DMS153 treated with DMSO at 0.1 percent for 48 hours (cell line): Measurements from ENCODE around the gene FAM171A1.
"Not testable (repeated sequence)": the region's sequence is repeated elsewhere in the genome, so short reads cannot be mapped to it uniquely, and the experiment has no call there.

ENCODE experiments used
- DNase-seq: peaks from one replicate; lab custom pipeline; 2025; ENCODE audit not compliant: unreplicated experiment; lab: John Stamatoyannopoulos, UW

The FAM171A1 gene

DNA sequence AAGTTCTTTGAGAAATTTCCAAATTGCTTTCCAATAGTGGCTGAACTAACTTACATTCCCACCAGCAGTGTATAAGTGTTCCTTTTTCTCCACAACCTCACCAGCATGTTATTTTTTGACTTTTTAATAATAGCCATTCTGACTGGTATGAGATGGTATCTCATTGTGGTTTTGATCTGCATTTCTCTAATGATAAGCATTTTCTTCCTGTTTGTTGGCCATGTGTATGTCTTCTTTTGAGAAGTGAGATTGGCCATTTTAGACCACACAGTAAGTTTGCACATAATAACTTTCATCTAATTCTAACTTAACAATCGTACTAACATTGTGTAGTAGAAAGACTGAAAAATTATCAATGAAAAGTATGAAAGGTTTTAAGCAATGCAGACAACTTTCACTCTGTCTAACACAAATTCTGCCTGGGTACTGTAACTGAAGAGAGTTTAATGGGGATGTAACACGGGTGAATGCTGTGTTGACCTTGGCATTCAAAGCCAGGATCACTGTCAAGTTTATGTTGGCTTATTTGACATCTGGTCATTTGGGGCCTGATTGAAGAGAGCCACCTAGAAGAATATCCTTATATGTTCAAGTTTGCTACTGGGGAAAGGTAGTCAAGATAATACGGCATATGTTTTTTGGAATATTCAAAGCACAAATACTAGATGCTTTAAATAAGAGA is 50.4 kb downstream of the FAM171A1 start:
- DNase-seq, result no peak

GRCh38 chr10:15320118-15320517 is 51.0 kb downstream of the FAM171A1 start:
- no peak for DNase-seq

DNA sequence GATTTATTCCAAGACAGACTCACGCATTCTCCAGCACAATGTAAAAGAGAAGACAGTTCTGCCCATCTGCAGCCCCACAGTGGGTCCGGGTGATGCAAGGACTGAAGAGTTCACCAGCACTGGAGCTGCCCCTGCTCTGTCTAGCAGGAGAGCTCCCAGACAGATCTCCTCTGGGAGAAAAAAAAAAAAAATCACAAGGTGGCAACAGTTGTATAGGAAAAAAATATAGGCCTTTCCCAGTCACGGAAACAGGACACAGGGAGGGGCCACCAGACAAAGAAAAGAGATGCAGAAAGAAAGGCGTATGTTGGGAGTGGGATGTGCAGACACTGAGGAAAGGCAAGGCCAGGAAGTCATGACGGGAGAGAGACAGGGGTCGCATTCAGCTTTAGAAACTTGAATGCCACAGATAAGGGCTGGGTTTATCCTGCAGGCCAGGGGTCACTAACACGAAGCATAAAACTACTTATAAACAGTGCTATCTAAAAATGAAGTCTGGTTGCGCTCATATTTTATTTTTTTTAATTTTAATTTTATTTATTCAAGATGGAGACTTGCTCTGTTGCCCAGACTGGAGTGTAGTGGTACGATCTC is 54.1 kb downstream of the FAM171A1 start:
- no peak for DNase-seq

- DNase-seq, result no peak
Observed at GRCh38 chr10:15316145-15316544, 54.9 kb downstream of the FAM171A1 start.

GRCh38 chr10:15315286-15315685 is 55.8 kb downstream of the FAM171A1 start:
- no peak for DNase-seq

DNA sequence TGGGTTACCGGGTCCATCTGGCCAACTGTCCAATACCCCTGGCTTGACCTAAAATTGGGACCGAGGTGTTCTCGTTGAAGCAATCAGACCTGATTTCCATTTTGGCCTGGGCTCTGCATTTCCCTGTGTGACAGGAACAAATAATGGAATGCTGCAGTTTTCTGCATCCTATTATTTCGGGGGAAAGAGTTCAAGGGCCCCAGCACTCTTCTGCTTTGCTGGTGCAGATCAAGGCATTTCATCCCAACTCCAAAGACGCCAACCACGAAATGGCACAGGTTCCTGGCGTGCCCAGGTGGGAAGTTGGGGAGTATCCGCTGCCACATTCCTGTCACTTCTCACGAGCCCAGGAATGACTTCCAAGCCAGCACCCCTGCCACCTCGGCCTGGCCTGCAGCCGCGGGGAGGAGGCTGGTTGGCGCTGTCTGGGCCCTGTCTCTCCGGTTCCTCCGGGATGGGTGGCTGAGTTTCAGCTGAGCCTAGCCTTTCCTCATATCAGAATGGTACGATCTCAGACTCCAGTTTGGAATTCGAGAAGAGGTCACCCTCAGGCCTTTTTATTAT is 56.5 kb downstream of the FAM171A1 start:
- DNase-seq, result no peak

GRCh38 chr10:15313843-15314242 is 57.2 kb downstream of the FAM171A1 start:
- no peak for DNase-seq

DNA sequence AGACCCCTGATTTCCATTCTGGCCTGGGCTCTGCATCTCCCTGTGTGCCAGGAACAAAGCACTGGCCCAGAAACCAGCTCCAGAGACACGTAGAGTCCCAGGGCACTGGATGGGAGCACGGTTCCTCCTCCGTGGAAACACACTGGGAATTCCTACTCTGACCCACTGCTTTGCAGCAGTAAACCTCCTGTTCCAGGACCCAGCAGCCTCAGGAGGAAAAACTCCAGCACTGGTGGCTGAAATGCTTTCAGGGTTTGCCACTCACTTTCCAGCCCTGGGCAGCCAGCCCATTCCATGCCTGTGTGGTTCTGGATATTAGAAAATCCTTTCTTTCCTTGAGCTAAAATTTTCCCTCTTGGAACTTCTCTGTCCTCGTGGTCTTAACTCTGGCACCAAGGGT is 58.0 kb downstream of the FAM171A1 start:
- no peak for DNase-seq

DNA sequence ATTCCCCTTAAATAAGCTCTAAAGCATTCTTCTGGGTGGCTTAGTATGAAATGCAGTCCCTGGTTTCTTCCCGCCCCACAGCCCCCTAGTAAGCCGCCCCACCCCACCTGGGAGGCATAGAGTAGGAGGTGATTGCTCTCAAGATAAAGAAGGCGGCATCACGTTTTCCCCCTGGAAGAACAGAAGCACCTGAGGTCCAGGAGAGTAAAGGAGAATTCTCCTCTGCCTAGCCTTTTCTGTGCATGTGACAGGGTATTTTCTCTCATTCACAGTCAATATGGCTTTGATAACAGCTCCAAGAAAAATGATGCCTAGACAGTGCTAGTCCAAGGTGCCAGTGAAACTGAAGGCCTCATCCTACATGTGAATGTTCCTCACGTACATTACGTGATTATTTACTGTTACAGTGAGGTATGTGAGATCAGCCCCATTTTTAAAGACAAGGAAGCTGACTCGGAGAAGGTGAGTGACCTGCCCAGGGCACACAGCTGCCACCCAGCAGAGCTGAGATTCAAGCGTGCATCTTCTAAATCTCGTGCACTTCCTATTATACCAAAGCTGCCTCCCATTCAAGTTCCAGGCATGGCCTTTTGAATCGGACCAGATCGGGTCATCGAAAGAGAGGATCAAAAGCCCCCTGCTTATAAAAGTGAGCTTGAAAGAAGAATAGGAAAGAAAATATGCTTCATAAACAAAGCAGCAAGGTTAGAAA is 59.4 kb downstream of the FAM171A1 start:
- no peak for DNase-seq

DNA sequence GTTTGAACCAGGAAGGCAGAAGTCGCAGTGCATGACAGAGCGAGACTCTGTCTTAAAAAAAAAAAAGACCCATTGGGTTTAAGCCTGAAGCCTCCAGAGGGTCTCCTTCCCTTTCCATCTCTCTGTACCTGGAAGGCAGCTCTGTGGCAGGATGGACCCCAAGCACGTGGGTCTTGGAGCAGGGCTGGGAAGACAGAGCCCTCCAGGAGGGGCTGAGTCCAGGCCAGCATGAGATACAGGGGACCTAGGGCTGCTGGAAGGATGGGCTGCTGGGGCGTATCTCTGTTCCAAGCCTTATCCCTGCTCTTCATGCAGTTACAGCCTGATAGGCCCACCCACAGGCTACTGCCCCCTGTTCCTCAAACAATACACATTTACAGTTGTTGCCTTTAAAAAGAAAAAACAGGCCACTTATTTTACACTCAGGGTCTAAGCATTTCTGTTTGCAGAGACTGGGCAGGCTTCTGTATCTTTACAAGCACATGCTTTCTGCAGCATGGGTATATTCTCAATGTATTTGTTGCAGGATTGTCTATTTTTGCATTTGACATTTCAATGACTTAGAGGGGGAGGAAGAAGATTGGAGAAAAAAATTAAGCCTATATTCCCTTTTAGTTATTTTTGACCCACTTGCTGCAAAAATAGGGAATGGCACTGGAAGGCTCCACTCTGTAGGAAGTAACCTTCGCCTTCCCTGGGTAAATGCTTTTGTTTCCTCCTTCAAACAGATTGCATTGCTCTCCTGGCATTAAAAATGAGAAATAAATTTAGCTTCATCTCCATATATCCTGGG is 60.1 kb downstream of the FAM171A1 start:
- no peak for DNase-seq

DNA sequence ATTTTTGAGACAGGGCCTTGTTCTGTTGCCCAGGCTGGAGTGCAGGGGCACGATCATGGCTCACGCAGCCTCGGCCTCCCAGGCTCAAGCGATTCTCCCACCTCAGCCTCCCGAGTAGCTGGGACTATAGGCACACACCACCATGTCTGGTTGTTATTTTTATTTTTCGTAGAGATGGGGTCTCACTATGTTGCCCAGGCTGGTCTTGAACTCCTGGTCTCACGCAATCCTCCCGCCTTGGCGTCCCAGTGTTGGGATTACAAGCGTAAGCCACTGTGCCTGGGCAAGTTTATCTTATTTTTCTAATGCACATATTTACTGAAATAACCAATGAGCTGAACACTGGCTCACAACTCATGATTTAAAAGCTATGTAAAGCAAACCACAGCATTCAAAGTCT is 61.9 kb downstream of the FAM171A1 start:
- DNase-seq, result no peak

DNA sequence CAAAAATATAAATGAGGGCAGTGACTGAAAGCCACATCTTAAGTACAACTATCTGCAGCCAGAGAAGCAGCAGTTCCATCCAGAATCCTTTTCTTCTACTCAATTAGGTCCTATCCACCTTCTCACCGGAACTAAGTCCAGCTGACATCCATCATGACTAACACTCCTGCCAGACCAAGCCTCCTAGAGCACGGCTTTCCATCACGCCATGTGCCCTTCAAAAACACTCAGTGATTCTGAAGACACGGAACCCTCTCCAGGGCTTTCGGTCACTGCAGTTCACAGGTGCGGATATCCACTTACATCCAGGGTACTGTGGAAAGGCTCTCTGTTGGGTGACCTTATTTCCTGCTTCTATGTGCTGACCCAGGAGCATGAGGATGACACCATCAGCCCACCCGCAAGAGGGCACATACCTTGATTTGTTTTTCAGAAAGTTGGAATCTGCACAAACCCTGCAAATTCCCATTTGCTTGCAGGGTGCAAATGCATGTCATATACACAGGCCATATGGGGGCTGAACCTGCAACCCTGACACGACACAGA is 64.3 kb downstream of the FAM171A1 start:
- DNase-seq, result no peak

DNA sequence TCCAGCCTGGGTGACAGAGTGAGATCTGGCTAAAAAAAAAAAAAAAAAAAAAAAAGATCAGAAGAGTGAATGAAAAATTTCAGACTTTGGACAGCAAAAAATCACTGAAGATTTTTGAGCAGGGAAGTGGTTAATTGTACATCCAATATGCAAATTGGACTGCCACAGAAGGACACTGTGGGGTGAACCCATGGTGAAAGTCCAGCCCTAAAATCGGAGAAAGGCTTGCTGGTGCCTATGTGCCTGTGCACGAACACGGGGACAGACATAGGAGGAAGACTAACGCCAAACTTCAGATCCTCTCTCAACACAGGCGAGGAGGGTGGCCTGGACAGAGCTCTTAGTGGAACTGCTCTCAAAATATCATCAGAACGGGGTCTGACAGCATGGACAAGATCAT is 65.5 kb downstream of the FAM171A1 start:
- no peak for DNase-seq

- DNase-seq, result no peak
Observed at GRCh38 chr10:15305161-15305560, 65.9 kb downstream of the FAM171A1 start.

DNA sequence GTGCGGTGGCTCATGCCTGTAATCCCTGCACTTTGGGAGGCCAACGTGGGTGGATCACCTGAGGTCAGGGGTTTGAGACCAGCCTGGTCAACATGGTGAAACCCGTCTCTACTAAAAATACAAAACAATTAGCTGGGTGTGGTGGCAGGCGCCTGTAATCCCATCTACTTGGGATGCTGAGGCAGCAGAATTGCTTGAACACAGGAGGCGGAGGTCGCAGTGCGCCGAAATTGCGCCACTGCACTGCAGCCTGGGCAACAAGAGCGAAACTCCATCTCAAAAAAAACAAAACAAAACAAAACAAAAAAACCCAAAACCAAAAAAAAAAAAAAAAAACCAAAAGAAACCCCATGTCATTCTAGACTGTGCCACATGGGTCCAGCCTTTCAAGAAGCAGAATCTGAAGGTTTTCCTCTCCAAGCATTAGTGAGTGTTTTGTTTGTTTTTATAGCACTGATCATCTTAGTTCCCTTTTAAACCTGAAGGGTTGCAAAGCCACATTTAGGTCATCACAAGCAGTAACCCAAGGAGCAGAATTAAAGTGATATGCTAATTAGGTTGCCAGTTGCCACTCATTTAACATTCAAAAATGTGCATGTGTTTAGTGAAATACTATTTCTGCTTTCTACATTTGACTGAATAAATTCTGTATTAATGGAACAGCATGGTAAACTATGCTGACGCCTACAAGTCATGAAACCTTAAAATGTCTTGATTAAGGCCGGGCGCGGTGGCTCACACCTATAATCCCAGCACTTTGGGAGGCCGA is 68.7 kb downstream of the FAM171A1 start:
- DNase-seq, result not testable (repeated sequence)

- DNase-seq, result no peak
Observed at GRCh38 chr10:15300697-15301096, 70.4 kb downstream of the FAM171A1 start.

DNA sequence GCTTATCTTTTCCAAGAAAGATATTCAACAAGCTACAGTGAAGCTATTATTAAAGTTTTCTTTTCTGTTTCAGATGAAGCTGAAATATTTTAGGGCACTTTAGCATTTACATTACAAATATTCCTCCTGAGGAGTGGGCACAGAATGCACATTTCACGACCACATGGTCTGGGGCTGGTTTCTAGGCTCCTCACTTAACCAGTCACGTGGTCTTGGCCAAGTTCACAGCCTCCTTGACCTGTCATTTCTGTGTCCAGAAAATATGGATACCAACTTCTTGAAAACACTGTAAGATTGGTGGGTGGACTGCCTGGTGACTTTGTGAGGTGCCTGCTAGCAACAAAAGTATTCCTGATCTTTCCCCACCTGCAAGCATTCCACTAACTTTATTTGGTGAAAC is 70.9 kb downstream of the FAM171A1 start:
- DNase-seq, result no peak

DNA sequence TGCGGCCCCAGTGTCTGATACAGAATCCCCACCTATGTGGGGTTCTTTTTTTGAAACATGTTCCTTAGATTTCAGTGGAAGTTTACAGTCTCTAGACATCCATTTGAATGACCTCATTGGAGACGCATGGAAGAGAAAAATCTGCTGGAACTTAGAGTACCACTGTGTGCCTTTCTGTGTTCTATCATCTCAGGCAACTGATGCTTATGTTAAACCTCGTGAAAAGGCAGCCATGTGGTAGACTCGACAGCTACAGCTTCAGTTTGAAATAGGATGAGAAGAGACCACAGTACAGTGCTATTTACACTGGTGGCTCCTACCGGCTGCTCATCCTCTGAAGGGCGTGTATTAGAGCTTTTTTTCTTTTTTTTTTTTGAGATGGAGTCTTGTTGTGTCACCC is 74.4 kb downstream of the FAM171A1 start:
- no peak for DNase-seq

- no peak for DNase-seq
Observed at GRCh38 chr10:15295537-15296325, 75.4 kb downstream of the FAM171A1 start.
